GM19025 (cell line): ENCODE measurements around the gene PDXK.

Experiments
- ATAC-seq: cut with Tn5 transposase; IDR thresholded peaks from one replicate; pipeline ENCODE4 v1.9.1; 2021; ENCODE audit warnings: mild to moderate bottlenecking, low read depth, moderate library complexity; ENCODE audit not compliant: unreplicated experiment

The PDXK gene

GRCh38 chr21:43759651-43760050 is 40.7 kb downstream of the PDXK start:
- no peak for ATAC-seq

GRCh38 chr21:43760391-43760958 is 41.5 kb downstream of the PDXK start:
- ATAC-seq = no peak

- no peak for ATAC-seq
Observed at GRCh38 chr21:43761886-43762285, 43.0 kb downstream of the PDXK start.

GRCh38 chr21:43762303-43763128 is 43.6 kb downstream of the PDXK start:
- ATAC-seq = no peak

GRCh38 chr21:43763901-43764523 is 45.1 kb downstream of the PDXK start:
- ATAC-seq = no peak

GRCh38 chr21:43764576-43765495 is 45.9 kb downstream of the PDXK start:
- no peak for ATAC-seq

GRCh38 chr21:43766734-43767497 is 48.0 kb downstream of the PDXK start:
- no peak for ATAC-seq

- ATAC-seq = no peak
Observed at GRCh38 chr21:43767498-43767983, 48.6 kb downstream of the PDXK start.

- ATAC-seq = no peak
Observed at GRCh38 chr21:43767984-43768867, 49.3 kb downstream of the PDXK start.

GRCh38 chr21:43768868-43769167 is 49.9 kb downstream of the PDXK start:
- no peak for ATAC-seq

GRCh38 chr21:43769325-43769958 is 50.5 kb downstream of the PDXK start:
- ATAC-seq = no peak

GRCh38 chr21:43770066-43770655 is 51.2 kb downstream of the PDXK start:
- no peak for ATAC-seq

- ATAC-seq = no peak
Observed at GRCh38 chr21:43771199-43771675, 52.3 kb downstream of the PDXK start.

- ATAC-seq = no peak
Observed at GRCh38 chr21:43771698-43772424, 52.9 kb downstream of the PDXK start.

GRCh38 chr21:43772425-43772821 is 53.5 kb downstream of the PDXK start:
- ATAC-seq = no peak

GRCh38 chr21:43774163-43774562 is 55.2 kb downstream of the PDXK start:
- no peak for ATAC-seq

- ATAC-seq = no peak
Observed at GRCh38 chr21:43775190-43775589, 56.3 kb downstream of the PDXK start.
